OCI-LY7 (cell line): ENCODE measurements around the gene HS6ST3. TPM values are rescaled to one million over a fixed set of nuclear protein-coding genes. Genes with fewer than 3 reads are reported as not detected.

ENCODE experiments used
- BruUV-seq: library from RNA; stranded (reverse); fragments of 400-500 nt; replicated peaks from 2 replicates; lab custom pipeline; 2021; lab: Mats Ljungman, UMichigan
- CTCF ChIA-PET: fragments of 300-600 bp; sonication (Branson Sonifier 250); formaldehyde crosslinking; loops from one replicate; lab custom pipeline; 2022; ENCODE audit warnings: antibody characterized with exemption; ENCODE audit not compliant: unreplicated experiment; lab: Charles Lee
- POLR2A ChIA-PET: fragments of 300-600 bp; sonication (Branson Sonifier 250); formaldehyde crosslinking; loops from one replicate; lab custom pipeline; 2022; ENCODE audit warnings: antibody characterized with exemption; lab: Charles Lee
- DNase-seq: peaks from one replicate; pipeline ENCODE4 v3.0.0-alpha.2; 2015; ENCODE audit warnings: low spot score
- H2AFZ ChIP-seq: fragments of 200-600 bp; sonication (generic), shearing (Covaris generic); 2 replicates; pipeline ENCODE4 v1.6.1; 2014; ENCODE audit warnings: mild to moderate bottlenecking, antibody characterized with exemption, low read length, moderate library complexity
- H3K27ac ChIP-seq: fragments of 200-600 bp; sonication (generic); 2 replicates; pipeline ENCODE4 v1.5.1; 2014; ENCODE audit warnings: mixed run types, low read depth, mild to moderate bottlenecking, moderate library complexity, low read length, inconsistent platforms; ENCODE audit not compliant: poor library complexity, severe bottlenecking
- H3K36me3 ChIP-seq: fragments of 200-600 bp; sonication (generic); 2 replicates; pipeline ENCODE4 v1.6.1; 2014; ENCODE audit warnings: mild to moderate bottlenecking, antibody characterized with exemption, low read length, moderate library complexity, mixed read lengths; ENCODE audit not compliant: insufficient read depth
- H3K4me1 ChIP-seq: fragments of 200-600 bp; sonication (generic); 2 replicates; pipeline ENCODE4 v1.5.1; 2014; ENCODE audit warnings: mild to moderate bottlenecking, low read length; ENCODE audit not compliant: insufficient read depth, poor library complexity, severe bottlenecking
- H3K4me2 ChIP-seq: fragments of 200-600 bp; sonication (generic); 2 replicates; pipeline ENCODE4 v1.6.1; 2014; ENCODE audit warnings: mild to moderate bottlenecking, low read length
- H3K4me3 ChIP-seq: fragments of 200-600 bp; sonication (generic); 2 replicates; pipeline ENCODE4 v1.5.1; 2014; ENCODE audit warnings: mild to moderate bottlenecking, low read depth, low read length; ENCODE audit not compliant: poor library complexity, severe bottlenecking
- H3K79me2 ChIP-seq: fragments of 200-600 bp; sonication (generic); 2 replicates; pipeline ENCODE4 v1.6.1; 2016; ENCODE audit warnings: low read depth, mild to moderate bottlenecking, low read length, moderate library complexity, mixed read lengths; ENCODE audit not compliant: insufficient read depth
- H3K9me2 ChIP-seq: fragments of 200-600 bp; sonication (generic); 2 replicates; pipeline ENCODE4 v1.6.1; 2016; ENCODE audit warnings: mild to moderate bottlenecking, low read length, mixed read lengths; ENCODE audit not compliant: insufficient read depth
- H3K9me3 ChIP-seq: fragments of 200-600 bp; sonication (generic); 2 replicates; pipeline ENCODE4 v1.6.1; 2014; ENCODE audit warnings: mild to moderate bottlenecking, mixed run types, low read length, mixed read lengths
- H4K20me1 ChIP-seq: fragments of 200-600 bp; sonication (generic); 2 replicates; pipeline ENCODE4 v1.6.1; 2014; ENCODE audit warnings: mild to moderate bottlenecking, antibody characterized with exemption, low read length, moderate library complexity, mixed read lengths; ENCODE audit not compliant: insufficient read depth
- EZH2phosphoT487 ChIP-seq: fragments of 200-600 bp; sonication (generic); IDR thresholded peaks from 2 replicates; pipeline ENCODE4 v1.6.1; 2018; ENCODE audit warnings: low read depth, borderline replicate concordance, mild to moderate bottlenecking, mixed run types, antibody characterized with exemption, low read length, moderate library complexity, mixed read lengths
- intact Hi-C: fragments of 100-400 bp; cut with micrococcal nuclease; formaldehyde crosslinking; loops from one replicate; pipeline ENCODE4 v1.10.0; 2022; ENCODE audit not compliant: unreplicated experiment
- total RNA-seq, 2 experiments: library from RNA; depleted of rRNA in 1 of 2; stranded (reverse); fragments of >200 nt in 1 of 2; shearing (Covaris generic) in 1 of 2; gene quantifications; 2 replicates each; pipeline ENCODE4 v1.2.3, GENCODE V29; 2014 to 2022
- TF ChIP-seq, protein P1 (sequence below): fragments of 200-600 bp; sonication (generic); conservative IDR thresholded peaks from 2 replicates; pipeline ENCODE4 v1.5.1; 2014; ENCODE audit warnings: mild to moderate bottlenecking, antibody characterized with exemption, low read length, moderate library complexity, mixed read lengths

The HS6ST3 gene
- total RNA-seq, 2 experiments from 2014 or later: not detected

DNA sequence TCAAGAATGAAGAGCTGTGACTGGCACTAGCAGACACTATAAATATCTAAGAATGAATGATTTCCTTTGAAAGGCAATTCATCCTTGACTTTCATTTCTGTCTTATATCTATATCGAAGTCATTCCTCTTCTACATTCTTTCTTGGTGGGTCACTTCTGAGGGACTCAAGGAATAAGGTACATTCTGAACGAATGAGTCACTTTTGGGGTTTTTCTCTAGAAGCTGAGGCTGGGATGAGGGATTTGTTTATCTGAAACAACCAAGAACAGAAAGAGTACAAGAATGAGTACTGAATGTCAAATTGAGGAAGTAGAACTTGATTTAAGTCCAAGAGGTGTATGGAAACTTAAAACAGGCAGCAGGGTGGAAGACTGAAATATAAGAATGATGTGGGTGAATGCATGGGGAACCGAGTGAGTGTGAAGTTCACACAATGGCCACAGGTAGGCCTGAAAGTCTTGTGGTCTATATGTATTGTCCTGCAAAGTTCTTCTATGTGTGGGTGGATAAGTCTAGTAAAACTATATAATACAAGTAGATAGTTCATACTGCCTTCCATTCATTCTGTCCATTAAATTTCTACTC lies 560.5 kb downstream of the HS6ST3 start:
- ChIA-PET POLR2A (no interaction called here), CTCF (no interaction called here)
- no peak overlapping the region for H2AFZ ChIP-seq
- H3K79me2 ChIP-seq: no peaks in the 10 kb centered on the region
- intact Hi-C loops: no loop called here
- no peaks in the 10 kb centered on the region for H4K20me1 ChIP-seq
- no peak overlapping the region for H3K4me3 ChIP-seq
- no peaks in the 10 kb centered on the region for H3K4me1 ChIP-seq
- no peak overlapping the region for H3K27ac ChIP-seq
- H3K4me2 ChIP-seq: no peak overlapping the region
- no peaks in the 10 kb centered on the region for H3K36me3 ChIP-seq
- H3K9me2 ChIP-seq: no peaks in the 10 kb centered on the region
- no TSS peak for BruUV-seq
- TF ChIP-seq, protein P1, sequence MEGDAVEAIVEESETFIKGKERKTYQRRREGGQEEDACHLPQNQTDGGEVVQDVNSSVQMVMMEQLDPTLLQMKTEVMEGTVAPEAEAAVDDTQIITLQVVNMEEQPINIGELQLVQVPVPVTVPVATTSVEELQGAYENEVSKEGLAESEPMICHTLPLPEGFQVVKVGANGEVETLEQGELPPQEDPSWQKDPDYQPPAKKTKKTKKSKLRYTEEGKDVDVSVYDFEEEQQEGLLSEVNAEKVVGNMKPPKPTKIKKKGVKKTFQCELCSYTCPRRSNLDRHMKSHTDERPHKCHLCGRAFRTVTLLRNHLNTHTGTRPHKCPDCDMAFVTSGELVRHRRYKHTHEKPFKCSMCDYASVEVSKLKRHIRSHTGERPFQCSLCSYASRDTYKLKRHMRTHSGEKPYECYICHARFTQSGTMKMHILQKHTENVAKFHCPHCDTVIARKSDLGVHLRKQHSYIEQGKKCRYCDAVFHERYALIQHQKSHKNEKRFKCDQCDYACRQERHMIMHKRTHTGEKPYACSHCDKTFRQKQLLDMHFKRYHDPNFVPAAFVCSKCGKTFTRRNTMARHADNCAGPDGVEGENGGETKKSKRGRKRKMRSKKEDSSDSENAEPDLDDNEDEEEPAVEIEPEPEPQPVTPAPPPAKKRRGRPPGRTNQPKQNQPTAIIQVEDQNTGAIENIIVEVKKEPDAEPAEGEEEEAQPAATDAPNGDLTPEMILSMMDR: no peak
- TF ChIP-seq EZH2phosphoT487: no peak
- DNase-seq: no peak
- H3K9me3 ChIP-seq: no peaks in the 10 kb centered on the region

- no peak for TF ChIP-seq EZH2phosphoT487
- TF ChIP-seq, protein P1: no peak
- intact Hi-C loops: no loop called here
- no peaks in the 10 kb centered on the region for H3K36me3 ChIP-seq
Observed at GRCh38 chr13:96651598-96651997, 561.7 kb downstream of the HS6ST3 start.

GRCh38 chr13:96652506-96652905 lies 562.6 kb downstream of the HS6ST3 start:
- H3K79me2 ChIP-seq: no peaks in the 10 kb centered on the region
- H3K9me3 ChIP-seq: no peaks in the 10 kb centered on the region
- ChIA-PET CTCF (no interaction called here), POLR2A (no interaction called here)
- H3K4me1 ChIP-seq: no peaks in the 10 kb centered on the region
- H3K4me3 ChIP-seq: no peak overlapping the region
- no peak overlapping the region for H3K4me2 ChIP-seq
- H3K27ac ChIP-seq: no peak overlapping the region
- no peaks in the 10 kb centered on the region for H3K36me3 ChIP-seq
- TF ChIP-seq EZH2phosphoT487: no peak
- TF ChIP-seq, protein P1: no peak
- intact Hi-C loops: no loop called here
- no peak overlapping the region for H2AFZ ChIP-seq
- no peak for DNase-seq
- H4K20me1 ChIP-seq: no peaks in the 10 kb centered on the region
- no TSS peak for BruUV-seq
- H3K9me2 ChIP-seq: no peaks in the 10 kb centered on the region

More at GRCh38 chr13:96651598-96651997, 561.7 kb downstream of the HS6ST3 start:
- ChIA-PET CTCF (no interaction called here), POLR2A (no interaction called here)
- BruUV-seq: no TSS peak
- no peaks in the 10 kb centered on the region for H3K4me1 ChIP-seq
- H3K79me2 ChIP-seq: no peaks in the 10 kb centered on the region
- H3K27ac ChIP-seq: no peak overlapping the region
- no peak overlapping the region for H2AFZ ChIP-seq
- no peaks in the 10 kb centered on the region for H3K9me2 ChIP-seq
- no peak overlapping the region for H3K4me2 ChIP-seq
- H4K20me1 ChIP-seq: no peaks in the 10 kb centered on the region
- no peak overlapping the region for H3K4me3 ChIP-seq
- DNase-seq: no peak
- no peaks in the 10 kb centered on the region for H3K9me3 ChIP-seq
